ENCODE results near the gene NSD2. TPM values are rescaled to one million over a fixed set of nuclear protein-coding genes. Genes with fewer than 3 reads are reported as not detected.

NSD2 gene
- total and polyA plus RNA-seq, 3 donors from 2014 or later = 108 to 144 (median 124) TPM

DNA sequence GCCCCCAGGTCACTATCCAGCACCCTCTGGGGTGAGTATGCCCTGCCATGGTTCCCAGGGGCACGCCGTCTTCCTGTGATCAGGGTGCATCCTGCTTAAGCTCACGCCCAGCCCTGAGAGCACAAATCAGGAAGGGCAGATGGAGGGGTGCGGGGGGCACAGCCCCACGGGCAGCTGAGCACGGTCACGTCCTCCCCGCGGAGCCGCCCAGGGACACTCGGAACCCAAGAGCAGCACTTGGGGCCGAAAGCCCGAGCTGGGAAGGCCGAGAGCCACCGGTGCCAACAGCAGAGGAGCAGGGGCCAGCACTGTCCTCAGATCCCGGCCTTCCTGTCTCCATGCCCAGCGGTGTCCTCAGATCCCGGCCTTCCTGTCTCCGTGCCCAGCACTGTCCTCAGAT is 116.1 kb downstream of the NSD2 start:
- Histone ChIP-seq H3K27me3 (no peaks in the 10 kb centered on the region), H3K4me3 (no peak overlapping the region), H3K9me3 (no peaks in the 10 kb centered on the region), H3K4me1 (peaks cover 11% of the 10 kb centered on the region), H3K36me3 (ENCODE audit: low read depth, missing control alignments) (no peaks in the 10 kb centered on the region), H3K27ac (no peak overlapping the region)
- DNase-seq = no peak
- intact Hi-C loops (cut with DNase I; ENCODE audit: low total_unique reads) = no loop called here
- TF ChIP-seq, protein P1, sequence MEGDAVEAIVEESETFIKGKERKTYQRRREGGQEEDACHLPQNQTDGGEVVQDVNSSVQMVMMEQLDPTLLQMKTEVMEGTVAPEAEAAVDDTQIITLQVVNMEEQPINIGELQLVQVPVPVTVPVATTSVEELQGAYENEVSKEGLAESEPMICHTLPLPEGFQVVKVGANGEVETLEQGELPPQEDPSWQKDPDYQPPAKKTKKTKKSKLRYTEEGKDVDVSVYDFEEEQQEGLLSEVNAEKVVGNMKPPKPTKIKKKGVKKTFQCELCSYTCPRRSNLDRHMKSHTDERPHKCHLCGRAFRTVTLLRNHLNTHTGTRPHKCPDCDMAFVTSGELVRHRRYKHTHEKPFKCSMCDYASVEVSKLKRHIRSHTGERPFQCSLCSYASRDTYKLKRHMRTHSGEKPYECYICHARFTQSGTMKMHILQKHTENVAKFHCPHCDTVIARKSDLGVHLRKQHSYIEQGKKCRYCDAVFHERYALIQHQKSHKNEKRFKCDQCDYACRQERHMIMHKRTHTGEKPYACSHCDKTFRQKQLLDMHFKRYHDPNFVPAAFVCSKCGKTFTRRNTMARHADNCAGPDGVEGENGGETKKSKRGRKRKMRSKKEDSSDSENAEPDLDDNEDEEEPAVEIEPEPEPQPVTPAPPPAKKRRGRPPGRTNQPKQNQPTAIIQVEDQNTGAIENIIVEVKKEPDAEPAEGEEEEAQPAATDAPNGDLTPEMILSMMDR (IDR thresholded peaks at IDR 0.05) = no peak
- TF ChIP-seq POLR2A (IDR thresholded peaks at IDR 0.05) = no peak
- WGBS, 2 donors = 91 to 92% methylated on average over 8 to 19 of the region's 19 CpGs

DNA sequence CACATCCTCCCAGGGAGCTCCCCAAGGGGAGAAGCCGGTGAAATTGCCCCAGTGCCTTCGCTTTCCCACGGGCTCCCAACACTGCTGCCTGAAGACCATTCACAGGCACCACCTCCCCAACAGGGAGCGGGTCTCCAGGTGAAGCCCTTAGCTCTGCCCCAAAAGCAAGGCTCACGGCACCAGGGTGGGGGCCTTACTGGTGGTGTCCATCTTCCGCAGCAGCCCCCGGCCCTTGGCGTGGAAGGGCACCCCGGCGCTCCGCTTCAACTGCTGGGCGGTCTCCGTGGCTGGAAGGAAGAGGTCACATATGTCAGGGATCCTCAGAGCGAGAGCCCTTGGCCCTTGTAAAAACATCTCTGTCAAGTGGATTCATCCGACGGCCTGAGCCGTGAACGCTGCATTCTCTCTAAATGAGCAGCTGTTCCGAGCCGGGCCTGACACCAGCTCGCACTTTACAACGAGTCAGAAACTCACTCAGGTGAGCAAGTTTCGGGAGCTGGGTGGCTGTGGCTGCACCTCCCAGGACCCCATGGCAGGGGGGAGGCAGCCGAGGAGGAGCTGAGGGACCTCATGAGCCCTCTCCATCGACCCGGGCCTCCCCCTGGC is 116.6 kb downstream of the NSD2 start:
- DNase-seq = no peak
- Histone ChIP-seq H3K27ac (no peak overlapping the region), H3K36me3 (ENCODE audit: low read depth, missing control alignments) (no peaks in the 10 kb centered on the region), H3K27me3 (no peaks in the 10 kb centered on the region), H3K4me1 (peaks cover 12% of the 10 kb centered on the region), H3K4me3 (no peak overlapping the region), H3K9me3 (no peaks in the 10 kb centered on the region)
- WGBS, 2 donors = 93 to 95% methylated on average over 6 to 26 of the region's 26 CpGs
- intact Hi-C loops (cut with DNase I; ENCODE audit: low total_unique reads) = no loop called here
- TF ChIP-seq, protein P1 (IDR thresholded peaks at IDR 0.05) = no peak
- TF ChIP-seq POLR2A (IDR thresholded peaks at IDR 0.05) = no peak

DNA sequence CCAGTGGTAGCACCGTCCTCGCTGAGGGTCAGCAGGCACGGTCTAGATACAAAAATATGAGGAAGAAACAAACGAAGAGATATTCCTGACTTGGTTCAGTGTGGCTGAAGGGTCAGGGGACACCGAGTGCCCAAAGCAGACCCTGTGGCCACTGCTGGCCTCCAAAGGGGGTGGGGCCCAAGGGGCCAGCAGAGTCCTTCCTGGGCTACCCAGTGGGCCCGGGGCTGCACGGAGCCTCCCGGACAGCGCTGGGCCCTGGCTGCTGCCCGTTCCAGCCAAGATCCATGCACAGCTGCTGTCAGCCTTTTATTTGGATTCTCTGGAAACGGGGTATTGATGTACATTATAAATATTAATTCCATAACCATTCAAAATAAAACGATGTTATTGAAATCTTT is 117.1 kb downstream of the NSD2 start:
- Histone ChIP-seq H3K4me3 (no peak overlapping the region), H3K9me3 (no peaks in the 10 kb centered on the region), H3K4me1 (peaks cover 12% of the 10 kb centered on the region), H3K36me3 (ENCODE audit: low read depth, missing control alignments) (no peaks in the 10 kb centered on the region), H3K27me3 (no peaks in the 10 kb centered on the region), H3K27ac (no peak overlapping the region)
- no peak for DNase-seq
- 92 to 94% methylated on average over 9 to 12 of the region's 12 CpGs for WGBS, 2 donors
- TF ChIP-seq POLR2A (IDR thresholded peaks at IDR 0.05) = no peak
- TF ChIP-seq, protein P1 (IDR thresholded peaks at IDR 0.05) = no peak
- intact Hi-C loops (cut with DNase I; ENCODE audit: low total_unique reads) = no loop called here

DNA sequence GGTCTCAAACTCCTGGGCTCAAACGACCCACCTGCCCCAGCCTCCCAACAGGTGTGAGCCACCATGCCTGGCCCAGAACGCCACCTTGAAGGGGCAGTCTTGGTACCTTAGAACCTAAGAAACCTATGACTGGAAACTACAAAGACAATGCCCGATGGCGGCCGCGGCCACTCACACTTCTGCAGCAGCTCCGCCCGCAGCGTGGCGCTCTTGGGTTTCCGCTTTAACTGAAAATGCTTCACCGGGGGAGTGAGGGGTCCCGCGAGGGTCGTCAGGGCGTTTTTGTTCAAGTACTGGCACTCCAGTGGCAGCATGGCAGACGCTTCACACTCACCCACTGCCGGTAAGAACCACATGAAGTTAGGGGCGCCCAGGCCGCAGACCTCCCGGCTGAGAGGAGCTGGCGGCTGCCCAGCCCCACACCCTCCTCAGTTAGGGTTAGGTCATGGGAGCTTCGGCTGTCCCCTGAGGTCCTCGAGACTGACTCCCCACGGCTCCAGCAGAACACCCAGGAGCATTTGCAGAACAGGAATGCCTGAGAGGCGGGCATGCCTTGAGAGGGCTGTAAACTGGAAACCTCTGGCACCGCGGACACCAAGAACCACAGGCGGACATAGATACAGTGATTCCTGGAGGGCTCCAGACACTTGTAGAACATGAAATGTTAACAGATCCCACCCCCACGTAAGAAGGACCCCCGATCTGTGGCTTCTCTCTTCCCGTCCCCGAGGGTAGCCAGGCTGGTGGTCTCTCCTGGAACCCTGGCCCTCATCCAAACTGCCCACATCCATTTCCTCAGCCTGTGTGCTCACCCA is 118.5 kb downstream of the NSD2 start:
- DNase-seq = no peak
- intact Hi-C loops (cut with DNase I; ENCODE audit: low total_unique reads) = no loop called here
- Histone ChIP-seq H3K27ac (no peak overlapping the region), H3K27me3 (no peaks in the 10 kb centered on the region), H3K36me3 (ENCODE audit: low read depth, missing control alignments) (no peaks in the 10 kb centered on the region), H3K4me1 (peaks cover 4% of the 10 kb centered on the region), H3K4me3 (no peak overlapping the region), H3K9me3 (no peaks in the 10 kb centered on the region)
- 94 to 98% methylated on average over 20 to 33 of the region's 33 CpGs for WGBS, 2 donors
- TF ChIP-seq, protein P1 (IDR thresholded peaks at IDR 0.05) = no peak
- TF ChIP-seq POLR2A (IDR thresholded peaks at IDR 0.05) = no peak

Measured in testis (tissue), 3 donors.